Measurements from ENCODE around the gene SELPLG.
"Not testable (repeated sequence)": the region's sequence is repeated elsewhere in the genome, so short reads cannot be mapped to it uniquely, and the experiment has no call there.

The SELPLG gene

DNA sequence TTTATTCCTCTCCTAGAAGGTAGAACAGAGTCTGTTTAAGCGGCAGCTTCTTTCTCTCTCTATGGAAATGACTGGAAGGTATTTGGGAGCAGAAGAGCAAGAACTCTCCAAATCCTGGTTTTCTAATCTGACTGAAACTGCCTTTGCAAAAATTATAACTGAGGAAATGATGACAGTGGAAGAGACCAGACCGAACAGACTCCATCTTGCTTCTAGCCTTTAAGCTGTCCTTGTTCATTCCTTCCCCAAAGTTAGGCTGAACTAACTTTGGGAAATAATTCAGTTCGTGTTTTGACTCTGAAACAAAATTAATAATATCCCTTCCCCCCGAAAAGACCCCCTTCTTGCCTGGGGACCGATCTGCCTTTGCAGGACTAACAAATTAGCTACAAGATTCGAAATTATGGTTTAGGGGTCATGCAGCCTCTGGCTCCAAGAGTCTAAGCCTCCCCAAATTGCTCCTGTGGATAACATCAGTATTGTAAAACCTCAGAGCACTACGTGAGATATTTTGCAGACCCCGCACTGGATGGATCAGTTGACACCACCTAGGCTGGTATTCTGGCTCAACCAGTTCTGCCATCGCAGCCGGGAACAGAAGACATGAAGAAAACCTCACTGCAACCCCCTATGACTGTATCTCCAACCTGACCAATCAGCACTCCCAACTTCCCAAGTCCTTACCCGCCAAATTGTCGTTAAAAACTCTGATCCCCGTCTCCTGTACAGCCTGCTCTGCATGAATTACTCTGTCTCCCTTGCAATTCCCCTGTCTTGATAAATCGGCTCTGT lies 14.1 kb downstream of the SELPLG start:
- DNase-seq (ENCODE audit: low read depth in 2 of 2) = no peak

DNA sequence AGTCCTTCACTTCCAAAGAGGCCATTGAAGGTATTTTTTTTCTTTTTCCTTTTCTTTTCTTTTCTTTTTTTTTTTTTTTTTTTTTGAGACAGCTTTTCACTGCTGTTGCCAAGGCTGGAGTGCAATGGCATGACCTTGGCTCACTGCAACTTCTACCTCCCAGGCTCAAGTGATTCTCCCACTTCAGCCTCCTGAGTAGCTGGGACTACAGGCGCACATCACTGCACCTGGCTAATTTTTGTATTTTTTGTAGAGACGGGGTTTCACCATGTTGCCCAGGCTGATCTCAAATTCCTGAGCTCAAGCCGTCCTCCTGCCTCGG lies 14.8 kb downstream of the SELPLG start:
- DNase-seq (ENCODE audit: low read depth in 2 of 2) = not testable (repeated sequence)

DNA sequence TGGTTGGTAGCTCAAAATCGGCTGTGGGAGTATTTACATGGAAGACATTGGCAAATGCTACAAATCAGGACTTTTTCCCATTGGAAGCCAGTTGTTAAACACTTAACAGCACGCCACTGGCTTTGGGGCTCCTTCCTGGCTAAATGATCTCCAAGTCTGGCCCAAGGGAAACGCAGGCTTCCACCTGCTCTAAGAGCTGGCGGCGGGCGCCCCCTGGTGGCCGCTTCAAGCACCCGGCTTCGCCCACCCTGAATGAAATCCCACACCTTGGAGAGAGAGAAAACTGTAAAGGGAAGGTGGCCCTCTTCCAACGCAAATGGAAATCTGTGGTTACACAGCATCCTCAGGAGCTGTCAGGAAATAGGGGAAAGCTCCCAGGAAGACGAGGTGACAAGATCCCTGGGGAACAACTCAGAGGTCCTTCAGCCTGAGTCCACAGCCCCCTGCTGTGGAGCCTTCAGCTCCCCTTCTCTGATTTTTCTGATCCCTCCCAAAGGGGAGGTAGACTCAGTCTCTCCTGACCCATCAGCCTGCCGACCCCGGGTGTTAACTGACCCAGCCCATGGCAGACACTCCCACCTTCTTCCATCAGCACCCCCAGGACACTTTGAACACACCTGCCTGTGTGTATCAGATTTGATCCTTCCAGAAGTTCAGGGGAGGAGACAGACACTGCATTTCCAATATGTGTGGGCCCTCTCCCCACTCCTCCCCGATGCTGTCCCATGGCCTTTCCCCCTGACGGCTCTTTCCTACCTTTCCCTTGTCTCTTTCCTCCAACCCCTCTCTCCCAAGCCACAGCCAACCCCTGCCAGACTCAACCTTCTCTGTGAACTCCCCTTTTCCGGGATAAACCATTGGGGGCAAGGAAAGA lies 15.4 kb downstream of the SELPLG start:
- peak; percentile 52 to 58 for DNase-seq (ENCODE audit: low read depth in 2 of 2)

DNA sequence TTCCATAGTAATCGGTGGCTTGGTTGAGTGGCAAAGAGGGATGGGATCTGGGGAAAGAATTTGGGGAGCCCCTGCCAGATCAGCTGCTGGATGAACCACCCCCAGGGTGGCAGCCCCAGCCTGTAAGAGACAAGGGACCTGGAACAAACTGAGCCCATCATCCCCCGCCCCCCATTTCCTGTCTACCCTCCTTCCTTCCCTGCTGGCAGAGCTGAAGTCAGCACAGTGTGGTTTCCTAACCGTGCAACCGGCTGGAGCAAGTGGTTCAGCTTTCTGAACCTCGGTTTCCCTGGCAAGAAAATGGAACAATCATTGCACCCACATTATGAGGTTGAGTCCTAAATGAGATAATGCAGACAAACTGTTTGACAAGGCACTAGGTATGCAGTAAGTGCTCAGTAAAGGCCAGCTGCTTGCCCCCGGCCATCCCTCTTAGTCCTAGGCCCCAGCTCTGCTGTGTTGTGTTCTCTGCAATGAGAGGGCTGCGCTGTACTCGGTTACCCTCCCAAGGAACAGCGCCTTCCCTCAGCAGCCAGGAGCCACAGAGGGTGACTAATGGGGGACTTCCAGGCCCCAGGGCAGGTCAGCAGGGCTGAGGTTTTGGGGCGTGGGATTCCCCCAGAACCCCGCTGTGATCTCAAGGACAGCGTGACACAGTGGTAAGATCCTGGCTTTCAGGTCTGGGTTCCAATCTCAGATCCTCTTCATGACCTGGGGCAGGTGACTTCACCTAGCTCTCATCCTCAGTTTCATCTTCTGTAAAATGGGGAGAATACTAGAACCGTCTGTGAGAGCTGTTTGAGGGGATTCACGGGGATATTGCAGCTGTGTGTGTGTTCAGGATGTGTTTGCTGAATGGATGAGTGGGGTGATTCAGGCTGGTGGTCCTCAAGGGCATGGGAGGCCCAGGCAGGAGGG lies 16.5 kb downstream of the SELPLG start:
- DNase-seq (ENCODE audit: low read depth in 2 of 2) = peak; percentile 45 to 58

DNA sequence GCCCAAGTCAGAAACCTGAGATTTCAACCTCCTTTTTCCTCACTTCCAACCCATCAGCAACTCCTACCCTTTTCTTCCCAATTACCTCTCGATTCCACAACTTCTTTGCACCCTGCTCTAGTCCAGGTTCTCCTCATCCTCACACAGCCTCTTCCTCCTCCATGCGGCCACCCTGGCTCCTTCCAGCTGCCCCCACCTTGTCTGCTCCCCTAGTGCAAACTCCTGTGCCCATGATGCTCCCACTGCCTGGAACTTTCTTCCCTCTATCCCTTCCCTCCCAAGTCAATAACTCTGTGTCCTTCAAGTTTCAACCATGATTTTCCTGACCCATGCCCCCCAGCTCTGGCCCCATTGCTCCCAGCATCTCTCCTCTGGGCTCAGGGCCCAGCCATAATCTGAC lies 17.3 kb downstream of the SELPLG start:
- DNase-seq (ENCODE audit: low read depth in 2 of 2) = no peak

DNA sequence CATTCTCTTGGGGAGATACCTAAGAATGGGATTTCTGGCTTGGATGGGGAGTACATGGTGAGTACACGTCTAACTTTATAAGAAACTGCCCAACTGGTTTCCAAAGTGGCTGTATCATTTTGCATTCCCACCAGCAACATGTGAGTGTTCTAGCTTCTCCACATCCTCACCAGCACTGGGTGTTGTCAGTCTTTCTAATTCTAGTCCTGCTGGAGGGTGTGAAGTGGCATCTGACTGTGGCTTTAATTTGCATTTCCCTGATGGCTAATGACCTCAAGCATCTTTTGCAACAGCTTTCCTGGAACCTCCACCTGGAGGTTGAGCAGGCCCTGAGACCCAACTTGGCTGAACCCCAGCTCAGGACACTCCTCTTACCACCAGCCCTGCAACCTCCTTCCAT lies 17.8 kb downstream of the SELPLG start:
- no peak for DNase-seq (ENCODE audit: low read depth in 2 of 2)

DNA sequence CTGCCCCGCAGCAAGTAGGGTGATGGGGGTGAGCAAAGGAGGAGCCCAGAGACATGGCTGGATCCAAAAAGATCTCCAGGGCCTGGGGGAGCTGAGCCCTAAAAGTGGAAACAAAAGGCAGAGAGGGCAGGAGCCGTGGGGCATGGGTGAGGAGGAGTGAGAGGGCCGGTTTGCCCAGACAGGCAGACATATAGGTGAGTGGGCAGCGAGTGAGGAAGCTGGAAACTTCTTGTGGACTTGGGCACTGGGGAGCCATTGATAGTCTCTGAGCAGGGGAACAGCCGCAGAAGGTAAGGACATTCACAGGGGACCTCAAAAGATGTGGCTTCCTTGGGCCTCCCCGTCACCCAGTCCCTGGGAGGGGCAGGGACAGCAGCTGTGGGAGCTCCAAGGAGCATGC lies 19.1 kb downstream of the SELPLG start:
- DNase-seq (ENCODE audit: low read depth in 2 of 2) = no peak

DNA sequence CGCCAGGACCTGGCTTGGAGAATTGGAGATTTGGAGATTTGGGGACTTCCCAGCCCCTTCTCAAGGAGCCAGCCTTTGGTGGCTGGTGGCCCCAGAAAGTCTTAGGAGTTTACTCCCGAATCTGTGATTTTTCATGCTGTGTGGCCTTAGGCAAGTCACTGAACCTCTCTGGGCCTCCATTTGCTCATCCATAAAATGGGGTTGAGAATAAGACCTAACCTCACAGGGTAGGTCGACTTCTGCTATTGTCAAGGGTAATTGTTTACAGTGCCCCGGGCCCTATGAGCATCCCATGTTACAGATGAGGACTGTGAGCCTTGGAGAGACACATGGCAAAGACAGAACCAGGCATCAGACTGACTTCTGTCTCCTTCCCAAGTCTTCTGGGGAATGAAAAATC lies 19.7 kb downstream of the SELPLG start:
- DNase-seq (ENCODE audit: low read depth in 2 of 2) = no peak

DNA sequence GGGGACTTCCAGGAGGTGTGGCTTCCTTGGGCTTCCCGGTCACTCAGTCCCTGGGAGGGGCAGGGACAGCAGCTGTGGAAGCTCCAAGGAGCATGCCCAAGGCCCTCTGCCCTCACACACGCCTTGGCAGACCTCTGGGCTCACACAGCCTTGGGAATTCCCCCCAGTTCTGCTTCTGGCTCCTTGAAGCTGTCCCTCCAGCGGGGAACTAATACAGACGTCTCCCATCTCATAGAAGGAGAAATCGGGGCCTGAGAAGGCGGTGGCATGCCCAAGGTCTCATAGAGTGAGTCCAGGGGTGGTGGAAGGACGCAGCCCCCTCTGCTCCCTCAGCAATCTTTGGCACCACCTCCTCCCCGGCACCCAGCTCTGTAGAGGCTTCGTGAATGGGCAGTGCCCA lies 20.1 kb downstream of the SELPLG start:
- DNase-seq (ENCODE audit: low read depth in 2 of 2) = no peak

DNA sequence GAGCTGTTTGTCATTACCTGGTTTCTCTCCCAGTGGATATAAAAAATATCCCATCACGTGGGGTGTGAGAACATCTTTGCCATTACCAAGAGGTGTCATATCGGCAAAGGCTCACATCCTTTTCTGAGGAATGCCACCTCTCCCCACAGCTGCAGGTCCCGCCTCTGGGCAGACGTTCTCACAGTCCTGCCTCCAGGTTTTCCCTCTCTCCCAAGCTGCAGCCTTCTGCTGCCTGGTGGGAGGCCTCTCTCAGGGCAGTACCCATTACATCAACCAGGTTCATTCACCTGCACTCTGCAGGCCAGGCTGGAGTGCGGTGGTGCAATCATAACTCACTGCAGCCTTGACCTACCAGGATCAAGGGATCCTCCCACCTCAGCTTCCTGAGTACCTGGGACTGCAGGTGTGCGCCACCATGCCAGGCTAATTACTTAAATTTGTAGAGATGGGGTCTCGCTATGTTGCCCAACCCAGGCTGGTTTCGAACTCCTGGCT lies 20.9 kb downstream of the SELPLG start:
- DNase-seq (ENCODE audit: low read depth in 2 of 2) = no peak

DNA sequence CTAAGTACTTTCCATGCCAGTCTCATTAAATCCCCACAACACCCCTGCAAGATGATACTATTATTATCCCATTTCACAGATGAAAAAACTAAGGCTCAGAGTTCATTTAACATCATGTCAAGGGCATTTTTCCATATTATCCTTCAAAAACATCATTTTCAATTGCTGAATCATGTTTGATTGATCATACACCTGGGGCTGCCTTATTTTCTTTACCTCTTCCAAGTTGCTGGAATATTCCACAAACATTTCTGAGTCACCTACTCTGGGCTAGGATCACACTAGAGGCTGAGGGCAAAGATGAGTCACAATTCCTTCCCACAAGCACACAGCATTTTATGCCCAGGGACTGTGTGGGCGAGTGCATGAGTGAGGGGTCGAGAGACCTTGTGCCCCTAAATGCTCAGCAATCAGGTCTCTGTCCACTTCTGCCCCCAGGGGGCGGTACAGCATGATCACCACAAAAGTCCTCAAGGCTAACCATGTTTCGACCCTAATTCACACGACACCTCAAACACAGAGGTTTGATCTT lies 21.7 kb downstream of the SELPLG start:
- no peak for DNase-seq (ENCODE audit: low read depth in 2 of 2)

DNA sequence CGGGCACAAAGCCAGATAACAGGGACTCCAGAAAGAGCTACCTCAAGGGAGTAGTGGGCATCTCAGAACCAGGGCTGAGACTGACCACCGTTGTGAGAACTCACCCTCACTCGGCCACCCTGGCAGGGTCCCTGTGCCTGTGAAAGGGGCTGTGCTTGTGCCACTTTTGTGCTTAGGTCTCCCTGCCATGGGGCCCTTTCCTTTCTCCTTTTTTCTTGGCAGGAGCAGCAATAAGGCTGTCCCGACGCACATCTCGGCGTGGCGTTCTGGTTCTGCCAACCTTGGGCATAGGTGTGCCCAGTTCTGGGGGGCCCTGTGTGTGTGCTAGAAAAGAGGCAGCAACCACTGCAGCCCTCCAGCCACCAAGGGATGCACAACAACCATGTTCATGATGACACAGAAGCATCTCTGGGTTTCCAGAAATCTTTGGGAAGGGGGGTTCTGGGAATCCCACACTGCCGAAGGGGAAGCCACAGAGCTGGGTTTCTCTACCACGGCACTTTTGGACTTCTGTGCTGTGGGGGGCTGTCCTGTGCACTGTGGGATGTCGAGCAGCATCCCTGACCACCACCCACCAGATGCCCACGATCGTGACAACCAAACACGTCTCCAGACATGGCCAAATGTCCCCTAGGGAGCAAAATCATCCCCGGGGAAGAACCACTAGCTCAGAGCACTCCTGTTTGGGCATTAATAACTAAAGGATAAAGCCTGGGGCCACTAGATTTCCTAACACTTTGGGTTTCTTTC lies 22.7 kb downstream of the SELPLG start:
- no peak for DNase-seq (ENCODE audit: low read depth in 2 of 2)

DNA sequence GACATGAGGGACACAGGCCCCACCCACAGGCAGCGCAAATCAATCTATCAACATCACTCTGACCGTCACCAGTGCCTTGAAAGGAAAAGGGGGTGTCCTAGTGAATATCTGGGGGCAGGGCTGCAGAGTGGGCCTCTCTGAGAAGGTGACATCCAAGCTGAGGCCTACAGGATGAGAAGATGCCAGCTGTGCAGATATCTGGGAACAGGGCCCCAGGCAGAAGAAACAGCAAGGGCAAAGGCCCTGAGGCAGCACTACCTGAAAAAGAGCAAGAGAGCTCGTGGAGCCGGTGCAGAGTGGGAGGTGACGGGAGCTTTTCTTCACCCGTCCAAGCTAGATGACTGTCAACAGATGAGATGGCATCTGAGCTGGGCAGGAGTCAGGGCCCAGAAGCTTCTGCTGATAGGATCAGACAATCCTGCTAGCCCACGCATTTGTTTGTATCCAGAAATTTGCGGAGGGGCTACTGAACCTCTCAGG lies 23.3 kb downstream of the SELPLG start:
- DNase-seq (ENCODE audit: low read depth in 2 of 2) = no peak

DNA sequence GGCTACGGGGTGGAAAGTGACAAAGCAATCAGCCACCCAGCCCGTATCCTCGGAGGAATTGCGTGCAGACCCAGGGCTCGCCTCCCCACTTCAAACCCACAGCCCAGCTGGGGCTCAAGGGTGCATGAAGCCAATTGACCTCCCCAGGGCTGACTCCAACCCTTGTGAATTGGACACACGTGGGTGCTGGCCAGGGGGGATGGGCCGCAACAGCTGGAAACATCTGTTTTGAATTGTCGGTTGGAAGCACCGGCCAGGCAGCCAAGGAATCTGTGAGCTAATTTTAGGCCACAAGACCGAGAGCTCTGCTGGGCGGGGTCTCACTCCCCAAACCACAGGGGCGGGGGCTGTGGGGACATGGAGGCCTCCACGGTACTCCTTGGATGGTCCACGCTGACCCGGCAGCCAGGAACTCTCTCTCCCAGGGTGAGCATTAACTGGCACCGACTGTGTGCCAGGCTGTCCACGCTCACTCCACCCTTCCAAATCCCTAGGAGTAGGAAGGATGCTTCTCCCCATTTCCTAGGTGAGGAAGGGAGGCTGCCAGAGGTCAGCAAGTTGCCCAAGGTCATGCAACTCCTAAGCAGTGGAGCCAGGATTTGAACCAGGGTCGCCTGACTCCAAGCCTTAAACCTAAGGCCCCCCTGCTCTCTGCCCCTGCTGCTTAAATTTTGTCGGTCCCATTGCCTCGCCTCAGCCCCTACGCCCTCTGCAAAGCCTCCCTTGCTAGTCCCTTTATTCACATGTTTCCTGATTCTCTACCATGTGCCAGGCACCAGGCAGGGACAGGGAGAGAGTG lies 24.0 kb downstream of the SELPLG start:
- DNase-seq (ENCODE audit: low read depth in 2 of 2) = no peak

DNA sequence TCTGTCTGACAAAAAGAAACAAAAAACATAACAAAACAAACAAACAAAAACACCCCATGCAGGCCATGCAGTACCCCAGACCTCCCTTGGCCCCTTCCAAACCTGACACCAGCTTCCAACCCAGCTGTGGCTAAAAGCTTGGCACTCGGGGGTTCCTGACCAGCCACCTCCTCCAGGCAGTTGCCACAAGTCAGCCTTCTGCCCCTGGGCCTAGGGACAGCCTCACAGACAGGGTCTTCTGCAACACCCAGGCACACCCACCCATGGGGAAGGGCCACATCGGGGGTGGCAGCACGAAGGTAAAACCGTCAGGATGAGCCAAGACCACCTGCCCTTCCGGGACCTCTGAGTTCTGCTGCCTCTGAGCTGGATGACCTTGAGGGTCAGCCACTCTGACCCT lies 25.1 kb downstream of the SELPLG start:
- DNase-seq (ENCODE audit: low read depth in 2 of 2) = no peak

DNA sequence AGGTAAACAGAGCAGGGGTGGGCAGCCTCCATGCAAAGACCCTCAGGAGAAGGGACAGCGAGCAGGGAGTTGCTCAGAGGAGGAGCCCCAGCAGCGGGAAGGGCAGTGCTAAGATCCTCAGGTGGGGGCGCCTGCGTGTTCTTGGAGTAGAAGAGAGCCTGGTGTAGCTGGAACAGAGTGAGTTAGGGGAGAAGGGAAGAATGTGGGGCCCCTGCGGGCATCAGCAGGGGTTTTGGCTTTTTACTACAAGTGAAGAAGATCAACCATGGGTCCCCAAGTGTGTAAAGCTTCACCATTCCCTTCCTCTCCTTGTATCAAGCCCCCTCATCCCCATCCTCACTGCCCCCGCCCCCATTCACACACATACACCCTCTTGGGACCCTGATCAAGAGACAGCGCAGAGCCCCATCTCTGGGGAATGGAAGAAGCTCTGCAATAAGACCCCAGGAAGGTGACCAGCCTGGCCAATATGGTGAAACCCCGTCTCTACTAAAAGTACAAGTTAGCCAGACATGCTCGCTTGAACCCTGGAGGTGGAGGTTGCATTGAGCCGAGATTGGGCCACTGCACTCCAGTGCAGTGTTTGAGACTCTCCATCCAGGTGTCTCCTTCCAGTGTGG lies 25.6 kb downstream of the SELPLG start:
- DNase-seq (ENCODE audit: low read depth in 2 of 2) = no peak

DNA sequence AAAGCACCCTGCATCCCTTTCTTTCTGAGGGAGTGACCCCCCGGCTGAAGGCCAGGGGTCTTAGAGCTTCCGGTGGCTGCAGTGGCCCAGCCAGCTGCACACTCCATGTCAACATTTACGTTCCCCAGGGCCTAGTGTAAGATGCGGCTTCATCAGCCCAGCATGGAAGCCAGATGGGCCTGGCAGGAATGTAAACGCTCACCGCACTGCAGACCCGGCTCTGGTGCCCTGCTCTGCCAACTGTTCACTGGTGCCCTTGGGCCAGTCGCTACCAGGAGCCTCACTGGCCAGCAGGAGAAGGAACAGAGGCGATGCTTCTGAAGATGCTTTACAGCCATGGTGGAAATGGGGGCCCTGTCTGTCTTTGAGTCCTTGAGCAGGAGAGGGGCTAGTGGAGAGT lies 27.2 kb downstream of the SELPLG start:
- DNase-seq (ENCODE audit: low read depth in 2 of 2) = no peak

DNA sequence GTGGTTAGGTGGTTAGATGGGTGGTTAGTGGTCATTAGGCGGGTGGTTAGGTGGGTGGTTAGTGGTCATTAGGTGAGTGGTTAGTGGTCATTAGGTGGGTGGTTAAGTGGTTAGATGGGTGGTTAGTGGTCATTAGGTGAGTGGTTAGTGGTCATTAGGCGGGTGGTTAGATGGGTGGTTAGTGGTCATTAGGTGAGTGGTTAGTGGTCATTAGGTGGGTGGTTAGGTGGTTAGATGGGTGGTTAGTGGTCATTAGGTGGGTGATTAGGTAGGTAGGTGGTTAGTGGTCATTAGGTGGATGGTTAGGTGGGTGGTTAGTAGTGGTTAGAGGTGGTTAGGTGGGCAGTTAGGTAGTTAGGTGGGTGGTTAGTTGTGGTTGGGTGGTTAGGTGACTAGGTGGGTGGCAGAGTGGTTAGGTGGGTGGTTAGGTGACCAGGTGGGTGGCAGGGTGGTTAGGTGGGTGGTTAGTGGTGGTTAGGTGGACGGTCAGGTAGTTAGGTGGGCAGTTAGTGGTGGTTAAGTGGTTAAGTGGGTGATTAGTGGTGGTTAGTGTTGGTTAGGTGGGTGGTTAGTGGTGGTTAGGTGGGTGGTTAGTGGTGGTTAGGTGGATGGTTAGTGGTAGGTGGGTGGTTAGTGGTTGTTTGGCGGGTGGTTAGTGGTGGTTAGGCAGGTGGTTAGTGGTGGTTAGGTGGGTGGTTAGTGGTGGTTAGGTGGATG lies 27.8 kb downstream of the SELPLG start:
- DNase-seq (ENCODE audit: low read depth in 2 of 2) = no peak

Data from stimulated activated CD8-positive, alpha-beta memory T cell treated with anti-CD3 and anti-CD28 coated beads, Interleukin-7, amount 100 ng/mL, for 1 hour (primary cell).